ENCODE data around the gene RNF182.
A peak's percentile ranks its signal among the peaks of the same experiment; 100 is the strongest.
"Not testable (repeated sequence)": the region's sequence is repeated elsewhere in the genome, so short reads cannot be mapped to it uniquely, and the experiment has no call there.

Gene RNF182, protein sequence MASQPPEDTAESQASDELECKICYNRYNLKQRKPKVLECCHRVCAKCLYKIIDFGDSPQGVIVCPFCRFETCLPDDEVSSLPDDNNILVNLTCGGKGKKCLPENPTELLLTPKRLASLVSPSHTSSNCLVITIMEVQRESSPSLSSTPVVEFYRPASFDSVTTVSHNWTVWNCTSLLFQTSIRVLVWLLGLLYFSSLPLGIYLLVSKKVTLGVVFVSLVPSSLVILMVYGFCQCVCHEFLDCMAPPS

DNA sequence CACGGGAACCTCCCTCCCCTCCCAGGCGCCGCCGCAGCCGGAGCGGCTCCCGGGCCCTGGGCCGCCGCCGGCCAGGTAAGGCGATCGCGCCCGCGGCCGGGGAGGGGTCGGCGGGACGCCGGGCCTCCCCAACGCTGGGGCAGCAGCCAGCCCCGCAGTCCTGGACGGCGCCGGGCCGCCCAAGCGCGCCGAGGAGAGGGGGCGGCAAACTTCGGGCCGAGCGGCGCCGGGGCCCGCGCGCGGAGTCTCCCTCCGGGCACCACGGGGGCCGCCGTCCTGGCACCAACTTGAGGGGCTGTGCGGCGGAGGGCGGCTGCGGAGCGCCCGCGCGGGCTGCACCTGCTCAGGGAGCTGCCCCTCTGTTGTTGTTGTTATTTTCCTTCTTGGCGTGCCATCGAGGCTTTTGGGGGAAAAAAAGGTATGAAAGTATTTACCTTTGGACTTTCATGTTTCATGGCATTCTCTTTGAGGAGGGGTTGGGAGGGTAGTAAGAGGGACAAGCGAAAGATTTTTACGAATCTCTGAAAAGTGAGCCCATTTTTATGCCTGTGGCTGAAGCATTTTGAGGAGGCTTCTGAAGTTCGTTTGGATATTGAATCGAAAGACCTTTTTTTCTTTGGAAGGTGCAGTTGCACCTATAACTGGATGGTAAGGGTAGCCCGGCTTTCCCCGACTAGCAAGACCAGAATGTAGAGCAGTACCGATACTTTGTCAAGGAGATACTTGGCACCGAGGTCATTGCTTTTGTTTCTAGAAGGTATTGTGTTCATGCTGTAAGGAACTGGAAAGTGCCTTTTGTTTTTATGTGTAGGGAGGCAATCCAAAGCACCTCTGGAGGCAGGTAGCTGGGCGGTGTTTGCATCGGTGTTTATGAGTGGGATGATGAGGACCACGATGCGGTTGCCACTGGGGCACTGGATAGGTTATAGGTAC lies at the start of gene RNF182:
RNF182 (plus strand) TSS at position 4 of the 933 bp plus-strand sequence. CDS start 52,168 bp downstream, outside the sequence.
- no peak for DNase-seq

DNA sequence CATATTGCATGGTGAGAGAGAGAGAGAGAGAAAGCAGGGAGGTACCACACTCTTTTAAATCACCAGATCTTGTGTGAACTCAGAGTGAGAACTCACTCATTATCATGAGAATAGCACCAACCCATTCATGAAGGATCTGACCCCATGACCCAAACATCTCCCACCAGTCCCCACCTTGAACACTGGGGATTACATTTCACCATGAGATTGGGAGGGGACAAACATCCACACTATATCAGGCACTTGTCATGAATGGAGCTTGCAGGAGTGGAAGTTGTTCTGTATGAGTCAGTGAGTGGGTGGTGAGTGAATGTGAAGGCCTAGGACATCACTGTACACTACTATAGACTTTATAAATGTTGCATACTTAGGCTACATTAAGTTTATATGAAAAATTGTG lies 47.7 kb upstream of the RNF182 start:
- DNase-seq = no peak

DNA sequence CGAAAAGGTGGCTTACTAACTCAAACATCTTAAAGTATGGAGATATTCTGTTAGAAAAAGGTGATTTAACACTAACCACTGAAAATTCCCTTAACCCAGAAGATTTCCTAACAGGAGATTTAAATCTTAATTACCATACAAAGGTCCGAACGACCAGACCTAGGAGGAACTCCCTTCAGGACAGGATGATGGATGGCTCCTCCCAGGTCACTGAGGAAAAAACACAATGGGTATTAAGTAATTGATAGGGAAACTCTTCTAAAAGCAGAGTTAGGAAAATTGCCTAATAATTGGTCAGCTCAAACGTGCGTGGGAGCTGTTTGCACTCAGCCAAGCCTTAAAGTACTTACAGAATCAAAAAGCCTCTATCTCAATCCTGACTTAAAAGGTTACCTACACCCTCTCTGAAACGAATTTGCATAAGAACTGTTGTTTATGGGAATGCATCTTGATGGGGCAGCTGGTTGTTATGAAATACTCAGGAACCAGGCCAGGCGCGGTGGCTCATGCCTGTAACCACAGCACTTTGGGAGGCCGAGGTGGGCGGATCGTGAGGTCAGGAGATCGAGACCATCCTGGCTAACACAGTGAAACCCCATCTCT lies 44.6 kb upstream of the RNF182 start:
- not testable (repeated sequence) for DNase-seq

DNA sequence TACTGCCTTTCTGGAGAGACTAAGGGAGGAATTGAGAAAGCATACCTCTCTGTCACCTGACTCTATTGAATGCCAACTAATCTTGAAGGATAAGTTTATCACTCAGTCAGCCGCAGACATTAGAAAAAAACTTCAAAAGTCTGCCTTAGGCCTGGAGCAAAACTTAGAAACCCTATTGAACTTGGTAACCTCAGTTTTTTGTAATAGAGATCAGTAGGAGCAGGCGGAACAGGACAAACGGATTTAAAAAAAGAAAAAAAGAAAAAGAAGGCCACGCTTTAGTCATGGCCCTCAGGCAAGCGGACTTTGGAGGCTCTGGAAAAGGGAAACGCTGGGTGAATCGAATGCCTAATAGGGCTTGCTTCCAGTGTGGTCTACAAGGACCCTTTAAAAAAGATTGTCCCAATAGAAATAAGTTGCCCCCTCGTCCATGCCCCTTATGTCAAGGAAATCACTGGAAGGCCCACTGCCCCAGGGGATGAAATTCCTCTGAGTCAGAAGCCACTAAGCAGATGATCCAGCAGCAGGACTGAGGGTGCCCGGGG lies 43.1 kb upstream of the RNF182 start:
- no peak for DNase-seq

DNA sequence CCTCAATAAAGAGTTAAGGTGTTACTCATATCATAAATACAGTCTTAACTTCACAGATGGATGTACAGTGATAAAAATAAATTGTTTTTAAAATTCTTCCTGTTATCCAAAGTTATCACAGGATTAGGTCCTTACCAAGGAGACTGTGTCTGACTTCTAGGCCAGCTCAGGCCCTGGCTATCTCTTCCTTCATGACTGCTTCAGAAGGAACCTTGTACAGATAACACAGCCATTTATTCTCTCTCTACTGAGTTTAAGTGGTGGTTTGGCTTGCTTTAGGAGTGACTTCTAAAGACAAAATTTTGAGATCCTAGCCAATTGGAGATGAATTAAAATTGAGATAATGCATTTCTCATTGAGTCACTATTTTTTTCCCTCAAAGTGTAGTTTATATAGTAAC lies 40.8 kb upstream of the RNF182 start:
- DNase-seq = no peak

DNA sequence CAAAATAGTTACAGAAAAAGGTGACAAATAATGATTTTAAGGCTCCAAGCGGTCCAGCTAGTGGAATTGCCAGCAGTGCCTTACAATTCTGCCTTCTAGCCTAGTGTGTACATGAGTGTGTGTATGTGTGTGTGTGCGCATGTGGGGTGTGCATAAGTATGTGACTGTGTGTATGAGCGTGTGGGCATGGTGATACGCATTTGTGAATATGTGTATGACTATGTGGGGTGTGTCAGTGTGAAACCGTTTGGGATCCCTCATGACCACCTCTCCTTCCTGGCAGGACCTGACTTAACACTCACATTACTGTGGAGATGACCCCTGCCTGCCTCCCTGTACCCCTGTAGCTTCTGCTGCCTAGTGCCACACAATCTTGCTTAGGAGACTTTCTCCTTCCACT lies 40.4 kb upstream of the RNF182 start:
- no peak for DNase-seq

DNA sequence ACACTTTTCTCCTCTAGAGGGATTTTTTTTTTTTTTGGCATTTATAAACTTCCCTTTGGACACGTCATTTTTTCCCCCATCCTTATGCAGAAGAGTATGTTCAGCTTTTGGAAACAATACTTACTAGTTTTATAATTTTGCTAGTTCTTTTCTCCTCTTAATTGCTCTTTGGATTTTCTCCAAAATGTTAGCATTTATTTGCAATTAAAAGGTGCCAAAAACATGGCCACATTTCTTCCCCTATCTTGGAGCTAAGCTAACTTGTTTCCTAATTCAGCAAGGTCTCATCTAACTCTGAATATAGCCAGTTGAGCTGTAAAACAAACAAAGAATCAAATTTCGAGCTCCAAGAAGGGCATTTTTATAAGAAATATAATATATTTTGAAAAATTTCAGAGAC lies 39.2 kb upstream of the RNF182 start:
- no peak for DNase-seq

DNA sequence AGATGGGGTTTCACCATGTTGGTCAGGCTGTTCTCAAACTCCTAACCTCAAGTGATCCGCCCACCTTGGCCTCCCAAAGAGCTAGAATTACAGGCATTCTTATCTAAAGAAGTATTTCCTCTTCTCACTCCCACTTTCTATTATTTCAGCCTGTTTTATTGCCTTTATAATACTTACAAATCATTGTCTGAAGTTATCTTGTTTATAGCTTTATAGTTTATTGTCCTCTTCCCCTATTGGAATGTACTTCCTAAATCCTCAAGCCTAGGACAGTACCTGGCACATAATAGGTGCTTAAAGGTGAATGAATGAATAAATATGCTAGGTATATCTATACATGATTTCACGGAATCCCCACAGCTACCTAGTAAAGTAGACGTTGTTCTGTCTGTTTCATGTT lies 37.8 kb upstream of the RNF182 start:
- DNase-seq = no peak

DNA sequence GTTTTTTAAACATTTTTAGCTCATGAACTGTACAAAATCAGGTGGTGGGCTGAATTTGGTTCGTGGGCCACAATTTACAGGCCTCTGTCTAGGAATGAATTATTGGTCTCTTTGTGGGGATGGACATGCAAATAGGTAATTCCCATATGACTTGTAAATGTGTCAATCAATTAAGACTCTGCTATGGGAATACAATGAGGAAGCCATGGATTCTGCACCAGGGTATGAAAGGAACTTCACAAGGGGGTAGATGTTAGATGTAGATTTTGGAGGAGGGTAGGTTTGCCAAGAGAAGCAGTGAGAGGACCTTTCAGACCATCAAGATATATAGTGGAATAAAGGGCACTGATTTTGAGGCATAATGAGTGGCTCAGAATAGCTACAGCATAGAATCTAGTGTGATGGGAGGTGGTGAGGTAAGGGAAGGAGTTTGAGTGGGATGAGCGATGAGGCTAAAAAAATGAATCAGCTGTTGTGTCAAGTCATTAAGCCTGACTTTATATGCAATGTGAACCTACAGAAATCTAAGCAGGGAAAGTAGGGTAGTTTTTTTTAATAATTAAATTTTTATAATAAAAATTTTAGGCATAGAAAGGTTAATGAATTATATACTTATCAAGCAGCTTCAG lies 32.6 kb upstream of the RNF182 start:
- DNase-seq = no peak

DNA sequence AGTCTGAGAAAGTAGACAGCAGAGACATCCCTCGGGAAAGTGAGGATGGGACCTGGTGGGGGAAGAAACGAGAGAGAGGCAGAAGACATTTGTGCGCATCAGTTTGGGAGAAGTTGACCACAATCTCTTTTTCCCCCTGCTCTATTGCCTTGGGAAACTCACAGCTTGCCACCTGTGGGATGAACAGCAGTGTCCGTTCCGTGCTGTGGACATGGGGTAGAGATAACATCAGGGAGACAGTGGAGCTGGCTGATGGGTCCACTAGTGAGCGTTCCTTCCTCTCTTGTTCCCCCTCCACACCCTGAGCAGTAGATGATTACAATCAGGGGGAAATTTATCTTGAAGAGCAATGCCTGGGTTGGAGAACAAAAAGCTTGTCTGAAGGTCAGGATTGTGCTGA lies 21.8 kb upstream of the RNF182 start:
- no peak for DNase-seq

DNA sequence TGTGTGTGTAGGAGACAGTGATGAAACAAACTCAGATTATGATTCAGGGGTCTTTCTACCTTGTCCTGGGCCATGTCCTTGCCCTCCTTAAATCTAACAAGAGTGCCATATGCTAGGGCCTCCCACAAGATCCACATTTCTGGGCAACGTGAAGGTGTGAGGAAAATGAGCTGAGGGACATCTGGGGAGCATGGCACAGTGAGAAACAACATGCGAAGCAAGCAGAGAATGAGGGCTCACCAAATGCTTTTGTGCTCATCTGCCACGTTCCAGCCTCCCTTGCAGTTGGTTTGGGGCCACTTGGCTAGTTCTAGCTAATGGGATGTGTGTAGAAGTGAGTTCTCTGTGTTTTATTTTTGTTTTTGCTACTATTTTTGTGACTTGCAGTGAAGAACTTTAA lies 21.4 kb upstream of the RNF182 start:
- DNase-seq = no peak

DNA sequence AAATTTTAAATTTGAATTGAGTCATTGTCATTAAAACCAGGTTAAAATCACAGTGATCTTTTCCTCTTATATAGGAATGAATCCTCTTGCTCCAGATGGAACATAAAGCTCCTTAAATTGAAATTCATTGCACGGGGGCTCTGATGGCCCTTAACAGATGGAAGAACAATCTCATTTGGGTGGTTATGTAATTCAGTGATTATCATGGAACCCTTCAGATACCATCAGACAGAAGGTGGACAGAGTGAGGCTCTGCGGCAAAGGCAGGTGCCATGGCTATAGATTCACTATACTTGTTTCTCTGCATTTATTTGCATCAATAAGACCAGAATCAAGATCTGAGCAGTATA lies 17.8 kb upstream of the RNF182 start:
- DNase-seq = no peak

DNA sequence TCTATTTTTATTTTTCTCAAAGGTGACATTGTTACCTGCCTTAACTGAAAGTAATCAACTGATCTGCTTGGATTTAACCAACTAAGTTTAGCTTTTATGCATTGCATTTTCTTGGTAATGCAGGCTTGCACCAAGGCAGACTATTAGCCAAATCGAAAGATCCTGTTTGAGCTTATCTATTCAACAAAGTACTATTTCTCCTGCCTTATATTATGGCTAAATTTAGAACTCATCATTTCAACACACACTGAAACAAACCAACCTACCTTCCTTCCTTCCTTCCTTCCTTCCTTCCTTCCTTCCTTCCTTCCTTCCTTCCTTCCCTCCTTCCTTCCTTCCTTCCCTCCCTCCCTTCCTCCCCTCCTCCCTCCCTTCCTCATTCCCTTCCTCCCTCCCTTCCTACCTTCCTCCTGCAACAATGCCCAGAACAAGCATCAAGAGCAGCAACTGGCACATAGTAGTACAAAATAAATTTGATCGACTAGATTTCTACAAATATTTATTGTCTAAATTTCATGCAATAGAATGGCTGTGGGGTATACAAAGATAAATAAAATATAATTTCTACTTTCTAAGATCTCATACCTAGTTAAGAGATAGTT lies 17.0 kb upstream of the RNF182 start:
- DNase-seq = no peak

DNA sequence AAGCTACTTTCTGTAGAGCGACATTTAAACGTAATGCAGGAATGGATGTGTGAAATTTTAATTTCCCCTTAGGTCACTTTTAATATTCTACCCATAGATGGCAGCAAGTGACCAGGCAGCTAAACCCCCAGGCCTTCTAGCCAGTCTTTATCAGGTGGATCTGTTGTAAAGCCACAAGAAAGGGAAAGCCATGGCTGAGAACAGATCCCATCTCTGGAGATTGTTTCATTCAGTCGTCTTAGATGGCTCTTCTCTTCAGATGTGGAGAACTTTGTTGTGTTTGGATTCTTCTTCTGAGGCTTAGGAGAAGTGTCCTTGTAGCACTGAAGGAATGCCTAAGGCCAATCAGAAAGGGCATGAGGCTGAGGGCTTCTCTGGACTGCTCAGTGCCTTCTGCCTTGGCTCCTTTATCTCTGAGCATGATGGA lies 15.8 kb upstream of the RNF182 start:
- peak; percentile 23 for DNase-seq

DNA sequence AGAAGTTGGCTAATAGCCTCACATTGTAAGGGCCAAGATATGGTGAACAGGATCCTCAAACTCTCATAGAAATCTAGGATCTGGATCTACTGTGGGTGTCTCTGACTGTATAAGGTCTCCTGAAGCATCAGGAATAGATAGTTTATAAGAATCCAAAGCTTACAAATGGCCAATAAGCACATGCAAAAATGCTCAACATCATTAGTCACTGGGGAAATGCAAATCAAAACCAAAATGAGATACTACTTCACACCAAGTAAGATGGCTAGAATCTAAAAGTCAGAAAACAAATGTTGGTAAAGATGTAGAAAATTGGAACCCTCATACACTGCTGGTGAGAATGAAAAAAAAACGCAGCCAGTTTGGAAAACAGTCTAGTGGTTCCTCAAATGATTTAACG lies 14.3 kb upstream of the RNF182 start:
- no peak for DNase-seq

DNA sequence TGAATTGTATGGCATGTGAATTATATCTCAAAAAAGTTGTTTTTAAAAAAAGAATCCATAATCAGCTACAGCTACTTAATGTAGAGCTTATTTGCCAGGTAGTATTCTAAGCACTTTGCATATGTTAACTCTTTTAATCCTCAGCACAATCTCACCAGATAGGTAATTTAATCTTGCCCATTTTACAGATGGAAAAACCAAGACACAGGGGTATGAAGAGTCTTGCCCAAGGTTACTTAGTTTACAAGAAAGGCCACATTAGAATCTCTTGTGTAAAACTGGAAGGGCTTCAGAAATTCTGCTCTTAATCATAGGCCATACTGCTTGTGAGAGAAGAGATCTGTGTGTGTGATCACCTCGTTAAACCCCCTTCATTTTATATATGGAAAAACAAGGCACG lies 13.4 kb upstream of the RNF182 start:
- DNase-seq = no peak

DNA sequence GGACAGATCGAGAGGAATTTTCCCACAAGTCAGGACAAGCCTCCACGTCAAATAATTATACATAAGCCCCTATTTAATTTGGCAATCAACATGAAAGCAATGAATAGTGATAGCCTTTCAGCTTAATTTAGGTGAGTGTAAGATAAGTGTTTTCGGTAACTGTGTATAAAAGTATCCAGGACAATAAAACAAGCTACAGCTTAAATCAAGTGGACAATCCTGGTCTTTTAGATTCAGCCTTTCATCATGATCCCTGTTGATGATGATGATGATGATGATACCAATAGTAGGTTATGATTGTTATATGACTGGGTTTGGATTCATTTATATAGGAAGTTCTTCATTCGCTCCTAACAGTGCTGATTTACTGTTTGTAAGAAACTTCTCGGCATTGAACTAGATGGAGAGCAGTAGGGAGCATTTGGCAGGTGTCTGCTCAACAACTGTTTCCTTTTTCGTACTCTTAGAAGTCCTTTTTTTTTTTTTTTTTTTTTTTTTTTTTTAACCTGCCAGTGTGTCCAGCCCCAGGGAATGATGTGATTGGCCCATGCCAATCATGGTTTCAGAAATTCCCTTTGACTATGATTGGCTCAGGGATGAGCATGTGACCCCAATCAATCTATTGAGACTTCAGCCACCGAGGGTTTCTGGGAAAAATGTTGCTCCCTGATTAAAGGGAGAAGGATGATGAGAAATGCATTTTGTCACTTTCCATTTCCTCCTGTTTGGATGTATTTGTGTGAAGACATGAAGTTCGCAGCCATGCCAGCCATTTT lies 11.3 kb upstream of the RNF182 start:
- no peak for DNase-seq

DNA sequence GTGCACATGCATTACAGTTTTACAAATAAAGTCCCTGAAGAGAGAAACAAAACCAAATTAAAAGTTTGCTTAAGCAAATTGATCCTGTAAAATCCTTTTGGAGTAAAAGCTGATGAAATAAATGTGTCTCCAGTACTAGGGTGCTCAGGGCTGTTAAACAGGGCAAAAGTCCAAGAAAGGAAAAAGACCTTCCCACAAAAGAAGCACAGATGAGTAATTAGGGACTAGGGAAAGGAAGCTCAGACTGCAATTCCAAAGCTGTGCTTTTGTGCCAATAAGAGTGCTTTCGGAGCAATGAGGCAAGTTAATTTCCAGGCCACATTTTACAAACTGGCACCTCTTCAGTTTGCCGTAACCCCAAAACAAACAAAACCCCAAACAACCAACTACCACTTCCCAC lies 10.4 kb upstream of the RNF182 start:
- DNase-seq = no peak

DNA sequence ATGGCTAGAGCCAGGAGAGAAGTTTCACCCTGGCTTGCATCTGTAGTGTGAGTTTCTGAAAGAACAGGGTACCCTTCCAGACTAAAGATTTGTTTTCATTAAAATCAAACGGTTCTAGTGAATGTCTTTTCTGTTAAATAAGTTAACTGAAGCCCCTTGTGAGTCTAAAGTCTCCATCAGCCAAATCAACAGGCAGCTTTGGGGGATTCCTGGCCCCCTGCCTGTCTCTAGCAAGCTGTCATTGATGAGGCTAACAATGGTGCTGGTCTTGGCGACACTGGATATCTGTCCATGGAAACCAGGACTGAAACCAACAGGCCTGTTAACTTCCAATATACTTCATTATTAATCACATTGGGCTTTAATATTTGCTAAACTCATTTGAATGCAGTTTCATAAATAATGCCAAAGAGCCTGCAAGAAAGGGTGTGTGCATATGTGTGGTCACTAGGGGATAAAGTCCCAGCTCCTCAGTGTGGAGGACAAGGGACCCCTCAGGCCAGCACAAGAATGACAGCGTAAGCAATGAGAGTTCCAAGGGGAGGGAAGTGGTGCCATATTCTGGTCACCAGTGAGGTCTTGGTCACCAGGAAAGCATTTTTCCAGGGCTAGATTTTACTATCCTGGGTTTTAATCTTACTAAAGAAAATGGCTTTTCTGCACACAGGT lies 9.1 kb upstream of the RNF182 start:
- DNase-seq = no peak

DNA sequence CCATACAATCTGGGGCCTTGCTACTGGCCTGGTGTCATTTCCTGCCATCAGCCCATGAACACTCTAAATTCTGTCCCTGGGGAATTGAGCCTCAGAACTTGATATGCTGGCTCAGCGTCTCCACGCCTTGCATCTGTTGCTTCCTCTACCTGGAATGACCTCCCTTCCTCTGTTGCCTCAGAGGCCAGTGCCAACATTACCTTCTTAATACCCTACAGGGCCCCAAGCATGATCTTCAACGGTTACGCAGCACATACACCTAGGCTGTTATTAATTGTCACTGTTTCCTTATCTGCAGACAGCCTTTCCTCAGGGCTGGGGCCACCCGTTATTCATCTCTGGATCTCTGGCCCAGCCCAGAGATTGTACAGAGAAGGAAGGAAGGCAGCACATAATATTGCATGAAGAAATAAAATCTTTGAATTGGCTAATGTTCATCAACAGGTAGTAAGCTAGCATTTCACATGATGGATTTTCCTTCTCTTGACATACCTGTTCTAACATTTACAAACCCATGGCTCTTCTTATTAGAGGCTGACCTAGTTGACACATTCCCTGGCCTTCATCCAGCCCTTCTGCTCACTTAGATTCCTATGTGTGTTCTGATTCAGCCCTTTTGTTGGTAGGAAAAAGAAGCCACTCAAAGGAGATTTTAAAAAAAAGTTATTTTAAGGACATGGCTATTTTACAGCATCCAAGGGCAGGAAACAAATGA lies 8.4 kb upstream of the RNF182 start:
- no peak for DNase-seq

DNA sequence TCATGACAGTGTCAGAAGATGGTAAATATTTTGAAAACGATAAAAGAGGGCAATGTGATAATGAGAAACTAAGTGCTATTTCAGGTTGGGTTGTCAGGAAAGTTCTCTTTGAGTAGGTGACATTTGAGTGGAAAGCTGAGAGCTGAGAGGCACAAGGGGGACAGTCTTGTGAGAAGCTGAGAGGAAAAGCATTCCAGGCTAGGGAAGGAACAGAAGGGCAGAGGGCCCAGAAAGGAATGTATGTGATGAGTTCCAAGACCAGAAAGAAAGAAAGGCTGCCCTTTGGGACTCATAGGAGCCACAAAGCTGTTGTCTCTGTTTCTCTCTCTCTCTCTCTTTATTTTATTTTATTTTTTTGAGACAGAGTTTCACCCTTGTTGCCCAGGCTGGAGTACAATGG lies 7.6 kb upstream of the RNF182 start:
- no peak for DNase-seq

Measured in KG1 (cell line).